GM19438 (cell line): ENCODE data around the gene CCDC38.

Experiments used
- ATAC-seq: cut with Tn5 transposase; IDR thresholded peaks from one replicate; pipeline ENCODE4 v1.9.1; 2021; ENCODE audit warnings: low read depth; ENCODE audit not compliant: unreplicated experiment

Gene CCDC38

GRCh38 chr12:95890958-95891357 lies 51.5 kb downstream of the CCDC38 start:
- no peak for ATAC-seq

GRCh38 chr12:95887311-95887710 lies 55.1 kb downstream of the CCDC38 start:
- no peak for ATAC-seq

GRCh38 chr12:95884998-95885397 lies 57.4 kb downstream of the CCDC38 start:
- no peak for ATAC-seq

- ATAC-seq = no peak
Observed at GRCh38 chr12:95882873-95883272, 59.5 kb downstream of the CCDC38 start.

- no peak for ATAC-seq
Observed at GRCh38 chr12:95882080-95882479, 60.3 kb downstream of the CCDC38 start.

GRCh38 chr12:95881331-95881955 lies 61.0 kb downstream of the CCDC38 start:
- ATAC-seq = no peak

GRCh38 chr12:95880895-95881294 lies 61.5 kb downstream of the CCDC38 start:
- no peak for ATAC-seq

- no peak for ATAC-seq
Observed at GRCh38 chr12:95877622-95878021, 64.8 kb downstream of the CCDC38 start.

- no peak for ATAC-seq
Observed at GRCh38 chr12:95874452-95874851, 68.0 kb downstream of the CCDC38 start.

GRCh38 chr12:95870897-95871296 lies 71.5 kb downstream of the CCDC38 start:
- ATAC-seq = no peak

GRCh38 chr12:95863337-95863736 lies 79.1 kb downstream of the CCDC38 start:
- ATAC-seq = no peak

- ATAC-seq = no peak
Observed at GRCh38 chr12:95862038-95862437, 80.4 kb downstream of the CCDC38 start.

GRCh38 chr12:95859947-95860850 lies 82.2 kb downstream of the CCDC38 start:
- no peak for ATAC-seq

GRCh38 chr12:95859344-95859816 lies 83.0 kb downstream of the CCDC38 start:
- ATAC-seq = peak; percentile 25

- peak; percentile 99 for ATAC-seq
Observed at GRCh38 chr12:95858451-95859343, 83.7 kb downstream of the CCDC38 start, which contains the start of gene SNRPF. TSS of gene SNRPF (plus strand) at chr12:95858952. CDS start at chr12:95859074, 122 bp downstream.

- no peak for ATAC-seq
Observed at GRCh38 chr12:95857799-95858198, 84.6 kb downstream of the CCDC38 start.

GRCh38 chr12:95857156-95857555 lies 85.3 kb downstream of the CCDC38 start:
- ATAC-seq = no peak

- no peak for ATAC-seq
Observed at GRCh38 chr12:95852133-95852532, 90.3 kb downstream of the CCDC38 start.

GRCh38 chr12:95851606-95852005 lies 90.8 kb downstream of the CCDC38 start:
- no peak for ATAC-seq

- no peak for ATAC-seq
Observed at GRCh38 chr12:95848575-95849388, 93.6 kb downstream of the CCDC38 start.
